HepG2 (cell line): ENCODE data around the gene GZMA. TPM values are rescaled to one million over a fixed set of nuclear protein-coding genes. Genes with fewer than 3 reads are reported as not detected.

Experiments used
- ATAC-seq: fragments of 200-7000 bp; cut with Tn5 transposase; 3 replicates; pipeline ENCODE4 v1.9.1; 2020; ENCODE audit warnings: mild to moderate bottlenecking, moderate library complexity
- BruUV-seq: library from RNA; stranded (reverse); fragments of 400-500 nt; replicated peaks from 2 replicates; lab custom pipeline; 2021; lab: Mats Ljungman, UMichigan
- CTCF ChIA-PET: fragments of 300-600 bp; formaldehyde crosslinking; extraction: SDS; loops from one replicate; lab custom pipeline; 2021; ENCODE audit warnings: low total read pairs, inconsistent platforms, low intra/inter-chr PET ratio; lab: Yijun Ruan, JAX
- POLR2A ChIA-PET: fragments of 350-600 bp; sonication (Branson Sonifier 250); formaldehyde crosslinking; loops from one replicate; lab custom pipeline; 2020; ENCODE audit warnings: antibody characterized with exemption, inconsistent platforms; lab: Yijun Ruan, JAX
- DNase-seq: peaks from one replicate; pipeline ENCODE4 v3.0.0-alpha.2; 2015; ENCODE audit warnings: low spot score
- FAIRE-seq: peaks from 3 replicates; lab custom pipeline; 2011; peaks lifted over from hg19 to GRCh38; lab: Jason Lieb, UNC
- H2AFZ ChIP-seq: one replicate; pipeline ENCODE4 v1.6.1; 2011; ENCODE audit warnings: low read length, inconsistent platforms
- H3K27ac ChIP-seq: fragments of 300-600 bp; 3 replicates; pipeline ENCODE4 v1.8.0; 2011; ENCODE audit warnings: mixed run types, mild to moderate bottlenecking, mixed read lengths, low read length, inconsistent platforms; ENCODE audit not compliant: insufficient read depth; ENCODE audit errors: extremely low read length
- H3K27me3 ChIP-seq, 2 experiments: fragments of 200-600 bp in 1 of 2; 2 replicates in 1 of 2; 3 replicates in 1 of 2; pipeline versions ENCODE4 v1.6.0 to v1.8.0; 2011; ENCODE audit warnings: low read length in 2 of 2, mild to moderate bottlenecking in 2 of 2, moderate library complexity in 2 of 2, inconsistent platforms in 1 of 2; ENCODE audit not compliant: insufficient read depth in 2 of 2, control insufficient read depth in 1 of 2
- H3K36me3 ChIP-seq, 2 experiments: fragments of 200-600 bp in 1 of 2; replicated peaks in 1 of 2; 2 replicates in 1 of 2; 3 replicates in 1 of 2; pipeline versions ENCODE4 v1.5.1 to v1.8.0; 2011; ENCODE audit warnings: low read length in 2 of 2, inconsistent platforms in 1 of 2; ENCODE audit not compliant: insufficient read depth in 2 of 2, control insufficient read depth in 1 of 2
- H3K4me1 ChIP-seq: 2 replicates; pipeline ENCODE4 v1.5.1; 2012; ENCODE audit warnings: low read length, inconsistent platforms; ENCODE audit not compliant: insufficient read depth
- H3K4me2 ChIP-seq: 2 replicates; pipeline ENCODE4 v1.6.0; 2011; ENCODE audit warnings: low read depth, low read length, inconsistent platforms
- H3K4me3 ChIP-seq, 3 experiments: fragments of 200-600 bp in 1 of 3; sonication (generic), shearing (Covaris generic) in 1 of 3; replicated peaks in 1 of 3; 2 replicates each; pipeline ENCODE4 v1.5.1; 2011 to 2016; ENCODE audit warnings: low read length in 3 of 3, inconsistent platforms in 2 of 3, low read depth in 2 of 3, mild to moderate bottlenecking in 2 of 3, control low read depth in 1 of 3, mixed read lengths in 1 of 3; ENCODE audit not compliant: insufficient read depth in 1 of 3
- H3K79me2 ChIP-seq: one replicate; pipeline ENCODE4 v1.6.1; 2011; ENCODE audit warnings: low read length, inconsistent platforms; ENCODE audit not compliant: insufficient read depth
- H3K9ac ChIP-seq: 2 replicates; pipeline ENCODE4 v1.6.0; 2011; ENCODE audit warnings: mild to moderate bottlenecking, low read depth, low read length, inconsistent platforms; ENCODE audit not compliant: insufficient read depth
- H3K9me3 ChIP-seq: 2 replicates; pipeline ENCODE4 v1.5.1; 2012; ENCODE audit warnings: mild to moderate bottlenecking, low read length
- H4K20me1 ChIP-seq: 2 replicates; pipeline ENCODE4 v1.6.0; 2011; ENCODE audit warnings: inconsistent platforms, mild to moderate bottlenecking, low read length, moderate library complexity; ENCODE audit not compliant: insufficient read depth
- ATF7 ChIP-seq, 2 experiments: fragments of 450-650 bp in 1 of 2; sonication (generic) in 1 of 2; formaldehyde crosslinking in 1 of 2; IDR thresholded peaks; 2 replicates each; pipeline versions ENCODE4 v1.4.0 to v1.6.1; 2016 to 2020; ENCODE audit warnings: antibody characterized with exemption in 1 of 2, mild to moderate bottlenecking in 1 of 2, missing genetic modification reagents in 1 of 2
- CREB1 ChIP-seq, 2 experiments: fragments of 450-650 bp in 1 of 2; IDR thresholded peaks; 2 replicates each; pipeline ENCODE4 v1.6.1; 2016 to 2017; ENCODE audit warnings: control low read depth in 1 of 2, mild to moderate bottlenecking in 1 of 2, missing compliant biosample characterization in 1 of 2, missing genetic modification characterization in 1 of 2
- DDIT3 ChIP-seq: sonication (generic); formaldehyde crosslinking; IDR thresholded peaks from 2 replicates; pipeline ENCODE4 v1.4.0; 2020; ENCODE audit warnings: mild to moderate bottlenecking, missing genetic modification reagents
- MEF2D ChIP-seq: sonication (generic); formaldehyde crosslinking; IDR thresholded peaks from 2 replicates; pipeline ENCODE4 v1.5.1; 2020; ENCODE audit warnings: mild to moderate bottlenecking, missing genetic modification reagents
- ZNF549 ChIP-seq: sonication (generic); formaldehyde crosslinking; IDR thresholded peaks from 2 replicates; pipeline ENCODE4 v1.5.0; 2020; ENCODE audit warnings: missing genetic modification reagents
- ZNF687 ChIP-seq: sonication (generic); formaldehyde crosslinking; IDR thresholded peaks from 2 replicates; pipeline ENCODE4 v1.5.1; 2020; ENCODE audit warnings: mild to moderate bottlenecking, missing genetic modification reagents, moderate library complexity
- WGBS: methylation state at CpG from one replicate; pipeline ENCODE4 v1.1.6; 2017; ENCODE audit warnings: low lambda C conversion rate; 5-methylcytosine and 5-hydroxymethylcytosine counted together
- in situ Hi-C: cut with HindIII; loops from 2 replicates; pipeline ENCODE4 v1.10.0; 2017; ENCODE audit warnings: low pct_unique_long_range_greater_than_20kb; ENCODE audit not compliant: extremely low pct_ligation_motif_present
- intact Hi-C: fragments of 100-400 bp; cut with micrococcal nuclease; formaldehyde crosslinking; loops from one replicate; pipeline ENCODE4 v1.10.0; 2022; ENCODE audit not compliant: unreplicated experiment
- polyA plus RNA-seq, 8 experiments: library from polyadenylated mRNA; depleted of rRNA in 3 of 8; stranded (reverse) in 7 of 8; unstranded in 1 of 8; fragments of >200 nt; fragmentation: Illumina TruSeq in 4 of 8; extraction: Trizol in 4 of 8; gene quantifications; 2 replicates each; pipeline versions ENCODE4 v1.2.1 to v1.2.3, GENCODE V29; 2011 to 2016; ENCODE audit warnings: low read depth in 4 of 8, missing spikeins in 1 of 8, mixed read lengths in 1 of 8; ENCODE audit not compliant: insufficient read depth in 1 of 8
- total RNA-seq, 5 experiments: library from RNA; depleted of rRNA; stranded (reverse); fragments of >200 nt; fragmentation: Illumina TruSeq; extraction: Trizol; gene quantifications; 2 replicates each; pipeline ENCODE4 v1.2.3, GENCODE V29; 2016; ENCODE audit warnings: low read depth in 1 of 5
- TF ChIP-seq, protein P1 (sequence below): IDR thresholded peaks from 2 replicates; pipeline ENCODE4 v1.6.1; 2016
- TF ChIP-seq, protein P2 (sequence below): IDR thresholded peaks from 2 replicates; pipeline ENCODE4 v1.6.1; 2018; ENCODE audit warnings: missing genetic modification reagents, mild to moderate bottlenecking, missing compliant biosample characterization

GZMA gene
- total and polyA plus RNA-seq, 2 of the 13 experiments (the other 11 are each of a cell fraction or from before 2014, with no cell fraction given), result not detected

GRCh38 chr5:55102348-55102747 lies at the start of gene GZMA (continued):
- TF ChIP-seq ZNF687, result no peak
- no peak for TF ChIP-seq MEF2D (CRISPR knock-in tag)
- no peak for TF ChIP-seq DDIT3
- TF ChIP-seq ZNF549 (CRISPR knock-in tag), result no peak
- TF ChIP-seq, protein P1, sequence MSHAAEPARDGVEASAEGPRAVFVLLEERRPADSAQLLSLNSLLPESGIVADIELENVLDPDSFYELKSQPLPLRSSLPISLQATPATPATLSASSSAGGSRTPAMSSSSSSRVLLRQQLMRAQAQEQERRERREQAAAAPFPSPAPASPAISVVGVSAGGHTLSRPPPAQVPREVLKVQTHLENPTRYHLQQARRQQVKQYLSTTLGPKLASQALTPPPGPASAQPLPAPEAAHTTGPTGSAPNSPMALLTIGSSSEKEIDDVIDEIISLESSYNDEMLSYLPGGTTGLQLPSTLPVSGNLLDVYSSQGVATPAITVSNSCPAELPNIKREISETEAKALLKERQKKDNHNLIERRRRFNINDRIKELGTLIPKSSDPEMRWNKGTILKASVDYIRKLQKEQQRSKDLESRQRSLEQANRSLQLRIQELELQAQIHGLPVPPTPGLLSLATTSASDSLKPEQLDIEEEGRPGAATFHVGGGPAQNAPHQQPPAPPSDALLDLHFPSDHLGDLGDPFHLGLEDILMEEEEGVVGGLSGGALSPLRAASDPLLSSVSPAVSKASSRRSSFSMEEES (CRISPR knock-in tag), result no peak

DNA sequence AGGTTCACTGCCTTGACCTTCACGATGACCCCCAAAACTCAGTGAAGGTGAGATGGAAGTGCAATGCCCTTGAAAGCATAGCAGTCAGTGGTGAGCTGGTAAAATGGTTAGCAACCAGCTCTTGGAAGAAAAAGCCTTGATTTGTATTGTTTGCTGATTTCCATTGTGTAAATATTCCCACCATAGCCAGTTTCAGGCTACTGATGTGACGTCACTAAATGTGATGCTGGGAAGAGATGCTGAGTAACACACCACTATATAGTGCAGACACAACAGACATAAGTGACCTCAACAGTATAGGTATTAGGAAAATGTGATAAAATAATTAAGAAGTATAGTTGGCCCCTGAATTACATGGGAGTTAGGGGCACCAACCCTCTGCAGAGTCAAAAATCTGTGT lies 47.3 kb upstream of the GZMA start:
- Histone ChIP-seq H3K27me3 (no peaks in the 10 kb centered on the region), H2AFZ (no peak overlapping the region)
- TF ChIP-seq ATF7 (IDR thresholded peaks at IDR 0.05), result peak; percentile 86
- TF ChIP-seq ATF7 (CRISPR knock-in tag; IDR thresholded peaks at IDR 0.05), result no peak
- peak; percentile 96 for TF ChIP-seq CREB1 (IDR thresholded peaks at IDR 0.05)
- TF ChIP-seq CREB1 (CRISPR knock-in tag; IDR thresholded peaks at IDR 0.05), result no peak
- TF ChIP-seq, protein P2, sequence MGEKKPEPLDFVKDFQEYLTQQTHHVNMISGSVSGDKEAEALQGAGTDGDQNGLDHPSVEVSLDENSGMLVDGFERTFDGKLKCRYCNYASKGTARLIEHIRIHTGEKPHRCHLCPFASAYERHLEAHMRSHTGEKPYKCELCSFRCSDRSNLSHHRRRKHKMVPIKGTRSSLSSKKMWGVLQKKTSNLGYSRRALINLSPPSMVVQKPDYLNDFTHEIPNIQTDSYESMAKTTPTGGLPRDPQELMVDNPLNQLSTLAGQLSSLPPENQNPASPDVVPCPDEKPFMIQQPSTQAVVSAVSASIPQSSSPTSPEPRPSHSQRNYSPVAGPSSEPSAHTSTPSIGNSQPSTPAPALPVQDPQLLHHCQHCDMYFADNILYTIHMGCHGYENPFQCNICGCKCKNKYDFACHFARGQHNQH (CRISPR knock-in tag), result no peak
- TF ChIP-seq, all 625 proteins: peak for 2
- H3K36me3 ChIP-seq, result no peaks in the 10 kb centered on the region
- CTCF ChIA-PET, result no interaction called here
- no peak overlapping the region for H3K9ac ChIP-seq
- H3K4me2 ChIP-seq, result no peak overlapping the region
- ATAC-seq, result no peak
- DNase-seq, result no peak
- no peak for FAIRE-seq
- H3K4me1 ChIP-seq, result no peaks in the 10 kb centered on the region
- H3K79me2 ChIP-seq, result no peaks in the 10 kb centered on the region
- no peak overlapping the region for H3K27ac ChIP-seq
- no peaks in the 10 kb centered on the region for H4K20me1 ChIP-seq
- no peak overlapping the region for H3K4me3 ChIP-seq
- intact Hi-C loops, result no loop called here
- in situ Hi-C loops, result no loop called here
- 11% methylated on average over 2 of the region's 2 CpGs for WGBS
- POLR2A ChIA-PET, result no interaction called here
- H3K9me3 ChIP-seq, result peaks cover 12% of the 10 kb centered on the region; the same call in 1 of the 2 replicates
- no TSS peak for BruUV-seq
